Activated CD4-positive, alpha-beta T cell treated with anti-CD3 and anti-CD28 coated beads, Interleukin-2, amount 50 U/mL, for 24 hours (primary cell): ENCODE results near the gene WDR70.
"Not testable (repeated sequence)": the region's sequence is repeated elsewhere in the genome, so short reads cannot be mapped to it uniquely, and the experiment has no call there.

Experiments
- DNase-seq, 2 donors: peaks; one replicate each; pipeline ENCODE4 v3.0.0-alpha.2; 2020; ENCODE audit warnings: low read depth in 1 of 2, low spot score in 1 of 2

The WDR70 gene

DNA sequence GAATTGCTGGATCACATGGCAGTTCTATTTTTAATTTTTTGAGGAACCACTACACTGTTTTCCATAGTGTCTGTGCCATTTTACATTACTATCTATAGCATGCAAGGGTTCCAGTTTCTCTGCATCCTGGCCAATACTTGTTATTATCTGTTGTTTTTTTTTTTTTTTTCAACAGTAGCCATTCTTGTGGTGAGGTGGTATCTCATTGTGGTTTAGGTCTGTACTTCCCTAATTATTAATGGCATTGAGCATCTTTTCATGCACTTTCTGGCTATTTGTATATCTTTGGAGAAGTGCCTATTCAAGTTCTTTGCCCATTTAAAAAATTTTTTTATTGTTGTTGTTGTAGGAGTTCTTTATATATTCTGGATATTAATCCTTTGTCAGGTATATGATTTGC, 363.0 kb downstream of the WDR70 start:
- no peak for DNase-seq

- DNase-seq: no peak
Observed at GRCh38 chr5:37751227-37751626, 372.1 kb downstream of the WDR70 start.

- no peak for DNase-seq
Observed at GRCh38 chr5:37754976-37755375, 375.9 kb downstream of the WDR70 start.

DNA sequence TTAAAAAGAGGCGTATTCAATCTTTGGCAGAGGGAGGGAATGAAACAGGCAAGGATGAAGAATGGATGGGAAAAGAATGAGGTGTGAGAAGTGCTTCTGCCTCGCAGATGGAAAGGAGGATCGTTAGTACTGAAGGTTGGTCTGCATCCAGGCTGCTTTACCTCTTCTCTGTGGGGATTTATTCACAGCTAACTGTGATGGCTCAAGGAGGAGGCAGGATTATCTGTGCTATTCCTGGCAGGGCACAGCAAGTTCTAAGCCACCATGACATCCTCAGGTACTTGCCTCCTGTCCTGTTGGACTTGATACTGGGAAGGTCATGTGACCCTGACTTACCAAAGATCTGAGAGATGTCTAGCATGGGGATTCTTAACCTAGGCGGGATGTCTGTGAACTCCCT, 376.5 kb downstream of the WDR70 start:
- no peak for DNase-seq

DNA sequence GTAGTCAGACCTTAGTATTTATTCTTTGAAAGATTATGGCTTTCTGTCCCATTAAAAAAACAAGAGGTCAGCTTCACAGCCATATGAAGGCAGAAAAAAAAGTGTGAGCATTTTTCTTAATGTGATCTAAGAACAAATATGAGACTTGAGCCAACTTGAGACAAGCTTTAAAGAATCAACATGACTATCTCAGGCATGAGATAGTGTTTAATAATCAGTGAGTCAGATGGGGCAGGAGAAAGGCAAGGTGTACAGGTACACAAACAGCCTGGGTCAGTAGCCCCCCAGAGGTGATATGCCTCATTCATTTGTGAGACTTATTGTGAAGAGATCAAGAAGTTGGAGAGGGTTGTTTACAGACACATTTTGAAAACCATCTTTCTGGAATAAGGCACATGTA, 377.1 kb downstream of the WDR70 start:
- DNase-seq: no peak

DNA sequence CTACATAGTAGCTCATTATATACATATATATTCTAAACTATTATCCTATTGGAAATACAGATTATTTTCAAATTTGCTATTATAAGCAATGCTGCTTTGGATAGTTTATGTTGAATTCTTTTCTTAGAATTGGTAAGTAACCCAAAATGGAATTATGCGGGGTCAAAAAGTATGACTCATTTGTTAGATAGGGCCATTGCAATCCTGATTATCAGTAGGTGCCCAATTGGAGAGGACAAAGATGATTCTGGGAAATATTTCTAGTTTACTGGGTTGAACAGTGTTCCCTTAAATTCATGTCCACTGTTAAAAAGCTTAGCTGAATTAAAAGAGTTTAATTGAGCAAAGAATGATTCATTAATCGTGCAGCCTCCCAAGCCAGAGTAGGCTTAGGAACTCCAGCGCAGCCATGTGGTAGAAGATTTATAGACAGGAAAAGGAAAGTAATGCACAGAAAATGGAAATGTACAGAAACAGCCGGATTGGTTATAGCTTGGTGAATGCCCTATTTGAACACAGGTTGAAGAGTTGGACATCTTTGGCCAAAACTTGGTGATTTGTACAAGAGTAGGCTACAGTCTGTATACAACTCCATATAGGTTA, 379.0 kb downstream of the WDR70 start:
- no peak for DNase-seq

DNA sequence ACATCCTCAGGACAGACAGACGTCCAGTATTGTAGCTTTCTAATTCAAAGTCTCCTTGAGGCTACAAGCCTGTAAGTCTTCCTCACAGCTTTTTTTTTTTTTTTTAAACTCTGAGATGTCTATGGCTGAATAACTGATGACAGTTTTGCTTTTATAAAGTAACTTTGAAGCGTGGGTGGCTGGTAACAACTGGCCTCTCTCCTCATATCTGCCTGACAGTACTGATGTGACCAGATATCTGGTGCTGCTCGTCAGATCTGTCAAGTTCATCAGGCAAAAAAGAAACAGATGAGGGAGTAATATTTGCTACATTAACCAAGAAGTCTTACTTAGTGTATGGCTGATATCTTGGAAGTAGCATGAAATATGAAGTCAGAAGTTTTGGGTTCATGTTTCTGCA, 388.1 kb downstream of the WDR70 start:
- DNase-seq: no peak

GRCh38 chr5:37767961-37768360, 388.8 kb downstream of the WDR70 start:
- DNase-seq: no peak

DNA sequence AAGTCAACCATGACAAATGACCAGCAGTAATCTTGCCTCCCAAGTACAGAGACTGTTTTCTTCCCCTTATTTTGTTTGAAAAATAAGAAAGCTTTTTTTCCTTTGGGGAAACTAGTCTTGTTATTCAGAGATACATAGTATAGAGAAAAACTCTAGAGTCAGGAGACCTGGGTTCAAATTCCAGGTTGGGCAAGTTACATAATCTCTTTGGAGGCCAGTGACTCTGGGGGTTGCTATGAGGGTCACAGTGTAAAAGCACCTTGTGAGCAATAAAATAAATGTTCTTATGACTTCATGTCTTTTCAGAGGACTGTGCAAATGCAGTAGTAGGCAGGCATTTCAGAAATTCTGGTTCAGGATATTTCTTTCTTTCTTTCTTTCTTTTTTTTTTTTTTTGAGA, 389.3 kb downstream of the WDR70 start:
- DNase-seq: no peak

DNA sequence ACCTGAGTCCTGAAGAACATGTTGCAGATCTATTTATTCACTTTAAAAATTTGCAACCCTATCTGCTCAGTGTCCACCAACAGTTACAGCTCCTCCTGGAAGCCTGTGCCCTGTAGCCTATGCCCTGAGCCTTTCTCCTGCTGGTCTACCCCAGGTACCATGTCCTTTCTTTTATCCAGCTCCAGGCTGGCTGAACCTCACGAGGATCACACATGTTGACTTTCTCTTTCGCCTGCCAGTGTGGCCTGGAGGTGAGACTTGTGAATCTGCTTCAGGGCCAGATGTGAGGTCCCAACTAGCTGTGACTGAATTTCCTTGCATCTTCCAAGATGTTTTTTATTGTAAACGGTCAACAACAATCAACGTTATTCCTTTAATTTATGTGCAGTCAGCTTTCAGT, 390.0 kb downstream of the WDR70 start:
- no peak for DNase-seq

GRCh38 chr5:37769840-37770239, 390.7 kb downstream of the WDR70 start:
- no peak for DNase-seq

- DNase-seq: no peak
Observed at GRCh38 chr5:37770786-37771185, 391.7 kb downstream of the WDR70 start.

DNA sequence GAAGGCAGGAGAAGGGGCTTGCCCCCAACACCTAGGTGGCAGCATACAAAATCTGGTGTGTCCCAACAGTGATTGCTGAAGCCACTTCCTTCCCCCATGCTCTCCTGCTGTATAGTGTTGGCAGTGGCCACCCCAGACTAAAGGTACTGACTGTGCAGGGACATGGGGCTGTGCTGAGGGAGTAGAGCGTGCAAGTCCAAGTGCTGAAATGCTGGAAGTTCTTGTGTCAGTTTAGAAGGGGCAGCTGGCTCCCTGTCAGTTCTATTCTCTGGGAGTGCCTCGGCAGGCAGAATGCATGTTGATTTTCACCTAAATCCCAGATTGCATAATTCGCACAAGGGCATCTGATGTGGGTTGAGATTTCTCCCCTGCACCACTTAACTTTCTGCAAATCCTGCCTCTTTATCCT, 392.1 kb downstream of the WDR70 start:
- DNase-seq: no peak

- no peak for DNase-seq
Observed at GRCh38 chr5:37771731-37772130, 392.6 kb downstream of the WDR70 start.

DNA sequence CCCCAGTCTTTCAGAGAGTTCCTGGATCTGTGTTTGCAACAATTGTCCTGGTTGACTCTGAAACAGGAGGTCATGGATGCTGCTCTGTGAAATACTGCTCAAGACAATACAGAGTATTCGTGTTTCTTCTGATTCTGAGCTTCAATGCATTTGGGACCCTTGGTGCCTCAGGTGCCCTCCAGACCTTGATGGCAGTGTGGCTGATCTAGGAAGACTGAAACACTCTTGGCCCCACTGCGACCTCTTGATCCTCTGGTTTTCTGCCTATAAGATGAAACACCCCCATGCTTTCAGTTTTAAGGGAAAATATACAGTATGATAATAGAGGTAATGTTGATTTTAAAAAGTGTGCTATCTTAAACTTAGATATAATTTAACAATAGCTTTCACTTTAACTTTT, 393.1 kb downstream of the WDR70 start:
- no peak for DNase-seq

DNA sequence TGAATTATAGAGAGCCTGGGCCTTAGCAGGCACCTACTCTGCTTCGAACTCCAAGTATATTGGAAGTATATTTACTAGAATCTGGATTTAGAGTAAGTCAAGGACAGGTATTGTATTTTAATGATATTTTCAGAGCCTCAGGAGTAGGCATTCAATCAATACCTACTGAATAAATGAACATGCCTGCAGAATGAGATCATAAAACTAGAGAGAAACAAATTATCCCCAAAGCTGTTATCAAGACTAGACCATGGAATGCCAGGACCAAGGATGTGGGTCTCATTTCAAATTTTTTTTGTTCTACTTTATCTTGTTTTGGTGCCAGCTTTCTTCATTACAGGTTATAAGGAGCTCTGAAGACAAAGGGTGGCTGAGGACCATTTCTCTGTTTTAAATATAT, 394.7 kb downstream of the WDR70 start:
- DNase-seq: no peak

DNA sequence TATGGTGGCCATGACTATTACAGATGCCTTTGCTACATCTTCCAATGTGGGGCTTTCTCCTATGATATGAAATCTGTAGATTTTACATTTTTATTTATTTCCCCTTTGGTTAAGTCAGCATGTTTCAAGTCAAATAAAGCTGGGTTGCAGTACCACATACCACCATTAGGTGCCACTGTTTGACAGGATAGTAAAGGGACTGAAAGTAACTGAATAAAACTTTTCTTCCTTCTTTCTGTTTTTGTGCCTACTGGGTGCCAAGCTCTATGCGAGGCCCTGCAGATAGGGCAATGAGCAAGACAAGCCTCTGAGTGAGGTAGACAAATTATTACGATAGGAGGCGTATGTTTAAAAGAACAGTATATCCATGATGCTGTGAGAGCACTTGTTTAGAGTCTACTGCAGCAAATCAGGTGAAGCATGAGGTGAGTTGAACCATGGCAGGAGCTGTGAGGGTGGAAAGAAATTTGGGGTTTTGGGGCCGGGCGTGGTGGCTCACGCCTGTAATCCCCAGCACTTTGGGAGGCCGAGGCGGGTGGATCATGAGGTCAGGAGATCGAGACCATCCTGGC, 395.9 kb downstream of the WDR70 start:
- DNase-seq: peak in 1 of 2 donors; percentile 8

DNA sequence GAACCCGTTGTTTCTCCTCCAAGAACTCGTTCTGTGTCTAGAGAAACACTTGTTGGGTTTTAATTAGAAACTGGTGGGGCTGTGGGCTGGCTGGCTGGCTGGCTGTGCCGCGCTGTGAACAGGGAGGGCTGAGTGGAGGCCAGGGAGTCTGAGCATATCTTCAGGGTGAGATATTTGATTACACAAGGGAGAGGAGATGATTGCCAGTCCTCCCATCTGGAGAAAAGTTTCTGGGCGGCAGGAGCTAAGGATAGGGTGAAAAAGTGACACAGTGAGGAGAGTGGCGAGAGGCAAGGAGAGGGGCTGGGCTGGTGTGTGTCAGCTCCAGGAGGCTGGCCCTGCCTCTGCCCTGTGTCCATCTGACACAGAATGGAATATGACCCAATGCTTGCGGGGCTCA, 397.7 kb downstream of the WDR70 start:
- no peak for DNase-seq

DNA sequence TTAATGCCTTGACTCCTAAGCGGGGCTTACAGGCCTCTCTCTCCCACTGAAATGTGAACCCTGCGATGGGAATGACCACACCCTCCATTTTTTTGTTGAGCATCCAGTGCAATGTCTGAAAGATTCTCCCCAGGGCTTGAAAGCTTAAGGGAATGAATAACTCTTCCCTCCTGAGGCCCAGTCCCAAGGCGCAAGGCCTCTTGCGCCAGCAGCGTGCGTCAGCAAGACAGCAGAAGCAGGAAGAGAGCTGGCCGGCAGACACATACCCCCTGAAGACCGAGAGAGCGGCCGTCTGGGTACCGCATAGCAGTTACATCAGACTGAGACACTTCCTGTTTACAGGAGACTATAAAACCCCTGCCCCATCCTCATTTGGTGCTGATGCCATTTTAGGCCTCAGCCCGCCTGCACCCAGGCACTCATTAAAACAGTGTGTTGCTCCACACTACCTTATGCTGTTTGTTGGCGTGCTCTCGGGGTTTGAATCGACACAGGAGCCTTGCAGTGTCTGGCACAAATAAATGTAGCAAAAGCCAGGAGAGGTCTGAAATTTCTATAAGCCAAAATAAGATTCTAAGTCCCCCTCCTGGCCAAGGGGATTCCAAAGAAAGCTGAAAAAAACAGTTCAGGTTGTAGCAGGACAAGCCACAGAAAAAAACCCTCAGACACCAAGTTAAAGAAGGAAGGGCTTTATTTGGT, 398.5 kb downstream of the WDR70 start:
- no peak for DNase-seq

- DNase-seq: not testable (repeated sequence)
Observed at GRCh38 chr5:37781409-37781808, 402.3 kb downstream of the WDR70 start.

GRCh38 chr5:37786416-37786815, 407.3 kb downstream of the WDR70 start:
- no peak for DNase-seq

GRCh38 chr5:37786862-37787519, 407.9 kb downstream of the WDR70 start:
- no peak for DNase-seq
